Panc1 (cell line): ENCODE measurements around the gene ERO1B. TPM values are rescaled to one million over a fixed set of nuclear protein-coding genes. Genes with fewer than 3 reads are reported as not detected.

ENCODE experiments used
- ATAC-seq: fragments of 200-7000 bp; cut with Tn5 transposase; 2 replicates; pipeline ENCODE4 v1.9.1; 2020; ENCODE audit warnings: mild to moderate bottlenecking, moderate library complexity
- BruUV-seq: library from RNA; stranded (reverse); fragments of 400-500 nt; replicated peaks from 2 replicates; lab custom pipeline; 2021; lab: Mats Ljungman, UMichigan
- CTCF ChIA-PET: fragments of 300-600 bp; sonication (Branson Sonifier 250); formaldehyde crosslinking; loops from one replicate; lab custom pipeline; 2022; ENCODE audit warnings: antibody characterized with exemption; lab: Charles Lee
- POLR2A ChIA-PET: fragments of 300-600 bp; sonication (Branson Sonifier 250); formaldehyde crosslinking; loops from one replicate; lab custom pipeline; 2022; ENCODE audit warnings: antibody characterized with exemption; lab: Charles Lee
- DNase-seq: peaks from one replicate; pipeline ENCODE4 v3.0.0-alpha.2; 2010; ENCODE audit warnings: low read depth, low spot score
- H3K27ac ChIP-seq: 2 replicates; pipeline ENCODE4 v1.5.1; 2011; ENCODE audit warnings: mild to moderate bottlenecking, low read length, inconsistent platforms
- H3K27me3 ChIP-seq: fragments of 200-500 bp; sonication (Bioruptor generic); 2 replicates; pipeline ENCODE4 v1.6.0; 2014; ENCODE audit warnings: low read length, inconsistent platforms; ENCODE audit not compliant: control insufficient read depth, insufficient read depth
- H3K36me3 ChIP-seq: fragments of 200-500 bp; sonication (Bioruptor generic); 2 replicates; pipeline ENCODE4 v1.5.1; 2014; ENCODE audit warnings: inconsistent platforms, mild to moderate bottlenecking, low read length, moderate library complexity; ENCODE audit not compliant: control insufficient read depth, insufficient read depth
- H3K4me1 ChIP-seq: 2 replicates; pipeline ENCODE4 v1.5.1; 2011; ENCODE audit warnings: inconsistent platforms, mild to moderate bottlenecking, low read length, moderate library complexity; ENCODE audit not compliant: control insufficient read depth, insufficient read depth
- H3K4me3 ChIP-seq, 2 experiments: 2 replicates each; pipeline ENCODE4 v1.5.1; 2011 to 2012; ENCODE audit warnings: low read depth in 2 of 2, low read length in 2 of 2, mild to moderate bottlenecking in 2 of 2, inconsistent platforms in 1 of 2, moderate library complexity in 1 of 2
- H3K9me3 ChIP-seq: fragments of 200-500 bp; sonication (Bioruptor generic); 2 replicates; pipeline ENCODE4 v1.5.1; 2014; ENCODE audit warnings: low read depth, mild to moderate bottlenecking, inconsistent platforms, low read length, moderate library complexity; ENCODE audit not compliant: control insufficient read depth, insufficient read depth
- POLR2AphosphoS5 ChIP-seq: IDR thresholded peaks from 2 replicates; pipeline ENCODE4 v1.6.1; 2012; ENCODE audit warnings: mild to moderate bottlenecking, low read depth, low read length, moderate library complexity
- SIN3A ChIP-seq: IDR thresholded peaks from 2 replicates; pipeline ENCODE4 v1.6.1; 2012; ENCODE audit warnings: low read depth, mild to moderate bottlenecking, low read length, moderate library complexity, borderline replicate concordance; ENCODE audit not compliant: insufficient read depth
- TCF7L2 ChIP-seq: IDR thresholded peaks from 2 replicates; pipeline ENCODE4 v1.6.1; 2011; ENCODE audit warnings: mild to moderate bottlenecking, low read depth, low read length, inconsistent platforms
- in situ Hi-C: cut with HindIII; loops from 2 replicates; pipeline ENCODE4 v1.10.0; 2016; ENCODE audit warnings: low sequenced_read_pairs, low pct_unique_long_range_greater_than_20kb
- intact Hi-C: fragments of 100-400 bp; cut with micrococcal nuclease; formaldehyde crosslinking; loops from one replicate; pipeline ENCODE4 v1.10.0; 2022; ENCODE audit not compliant: unreplicated experiment
- total RNA-seq: library from RNA; stranded (reverse); gene quantifications from one replicate; pipeline ENCODE4 v1.2.1, GENCODE V29; 2021; ENCODE audit not compliant: unreplicated experiment
- TF ChIP-seq, protein P1 (sequence below): fragments of 450-650 bp; IDR thresholded peaks from 2 replicates; pipeline ENCODE4 v1.5.1; 2017; ENCODE audit warnings: mild to moderate bottlenecking
- TF ChIP-seq, protein P2 (sequence below), 2 experiments: IDR thresholded peaks; 2 replicates each; pipeline ENCODE4 v1.6.1; 2011 to 2012; ENCODE audit warnings: low read depth in 2 of 2, control low read depth in 1 of 2, low read length in 1 of 2, mild to moderate bottlenecking in 1 of 2, moderate library complexity in 1 of 2; ENCODE audit not compliant: insufficient read depth in 1 of 2

Gene ERO1B
- total RNA-seq, 1 experiment from 2014 or later, result 19.9 TPM

DNA sequence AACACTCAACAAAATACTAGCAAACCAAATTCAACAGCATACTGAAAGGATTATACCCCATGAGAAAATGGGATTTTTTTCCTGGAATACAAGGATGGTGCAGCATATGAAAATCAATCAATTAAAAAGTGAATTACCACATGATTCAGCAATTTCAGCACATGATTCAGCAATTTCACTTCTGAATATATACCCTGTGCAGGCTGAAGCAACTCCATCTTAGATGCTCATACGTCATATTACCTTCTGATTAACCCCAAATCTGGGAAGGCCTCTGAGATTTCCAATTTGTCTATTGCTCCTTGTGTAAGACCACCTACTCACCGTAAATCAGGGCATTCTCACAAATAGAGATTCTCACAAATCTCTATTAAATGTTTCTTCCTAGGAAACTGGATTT, 43.8 kb upstream of the ERO1B start:
- ATAC-seq (no peak), DNase-seq (no peak)
- no peak overlapping the region for H3K27ac ChIP-seq
- H3K36me3 ChIP-seq, result no peaks in the 10 kb centered on the region
- no peaks in the 10 kb centered on the region for H3K4me1 ChIP-seq
- TF ChIP-seq POLR2AphosphoS5, result no peak
- TF ChIP-seq, protein P1, sequence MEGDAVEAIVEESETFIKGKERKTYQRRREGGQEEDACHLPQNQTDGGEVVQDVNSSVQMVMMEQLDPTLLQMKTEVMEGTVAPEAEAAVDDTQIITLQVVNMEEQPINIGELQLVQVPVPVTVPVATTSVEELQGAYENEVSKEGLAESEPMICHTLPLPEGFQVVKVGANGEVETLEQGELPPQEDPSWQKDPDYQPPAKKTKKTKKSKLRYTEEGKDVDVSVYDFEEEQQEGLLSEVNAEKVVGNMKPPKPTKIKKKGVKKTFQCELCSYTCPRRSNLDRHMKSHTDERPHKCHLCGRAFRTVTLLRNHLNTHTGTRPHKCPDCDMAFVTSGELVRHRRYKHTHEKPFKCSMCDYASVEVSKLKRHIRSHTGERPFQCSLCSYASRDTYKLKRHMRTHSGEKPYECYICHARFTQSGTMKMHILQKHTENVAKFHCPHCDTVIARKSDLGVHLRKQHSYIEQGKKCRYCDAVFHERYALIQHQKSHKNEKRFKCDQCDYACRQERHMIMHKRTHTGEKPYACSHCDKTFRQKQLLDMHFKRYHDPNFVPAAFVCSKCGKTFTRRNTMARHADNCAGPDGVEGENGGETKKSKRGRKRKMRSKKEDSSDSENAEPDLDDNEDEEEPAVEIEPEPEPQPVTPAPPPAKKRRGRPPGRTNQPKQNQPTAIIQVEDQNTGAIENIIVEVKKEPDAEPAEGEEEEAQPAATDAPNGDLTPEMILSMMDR, result no peak
- TF ChIP-seq SIN3A, result no peak
- no peak for TF ChIP-seq TCF7L2
- TF ChIP-seq, protein P2, sequence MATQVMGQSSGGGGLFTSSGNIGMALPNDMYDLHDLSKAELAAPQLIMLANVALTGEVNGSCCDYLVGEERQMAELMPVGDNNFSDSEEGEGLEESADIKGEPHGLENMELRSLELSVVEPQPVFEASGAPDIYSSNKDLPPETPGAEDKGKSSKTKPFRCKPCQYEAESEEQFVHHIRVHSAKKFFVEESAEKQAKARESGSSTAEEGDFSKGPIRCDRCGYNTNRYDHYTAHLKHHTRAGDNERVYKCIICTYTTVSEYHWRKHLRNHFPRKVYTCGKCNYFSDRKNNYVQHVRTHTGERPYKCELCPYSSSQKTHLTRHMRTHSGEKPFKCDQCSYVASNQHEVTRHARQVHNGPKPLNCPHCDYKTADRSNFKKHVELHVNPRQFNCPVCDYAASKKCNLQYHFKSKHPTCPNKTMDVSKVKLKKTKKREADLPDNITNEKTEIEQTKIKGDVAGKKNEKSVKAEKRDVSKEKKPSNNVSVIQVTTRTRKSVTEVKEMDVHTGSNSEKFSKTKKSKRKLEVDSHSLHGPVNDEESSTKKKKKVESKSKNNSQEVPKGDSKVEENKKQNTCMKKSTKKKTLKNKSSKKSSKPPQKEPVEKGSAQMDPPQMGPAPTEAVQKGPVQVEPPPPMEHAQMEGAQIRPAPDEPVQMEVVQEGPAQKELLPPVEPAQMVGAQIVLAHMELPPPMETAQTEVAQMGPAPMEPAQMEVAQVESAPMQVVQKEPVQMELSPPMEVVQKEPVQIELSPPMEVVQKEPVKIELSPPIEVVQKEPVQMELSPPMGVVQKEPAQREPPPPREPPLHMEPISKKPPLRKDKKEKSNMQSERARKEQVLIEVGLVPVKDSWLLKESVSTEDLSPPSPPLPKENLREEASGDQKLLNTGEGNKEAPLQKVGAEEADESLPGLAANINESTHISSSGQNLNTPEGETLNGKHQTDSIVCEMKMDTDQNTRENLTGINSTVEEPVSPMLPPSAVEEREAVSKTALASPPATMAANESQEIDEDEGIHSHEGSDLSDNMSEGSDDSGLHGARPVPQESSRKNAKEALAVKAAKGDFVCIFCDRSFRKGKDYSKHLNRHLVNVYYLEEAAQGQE (IDR thresholded peaks at IDR 0.05; ENCODE audit: insufficient read depth in 1 of 2, low read depth in 2 of 2, low read length in 1 of 2), result no peak
- intact Hi-C loops, result no loop called here
- ChIA-PET POLR2A (no interaction called here), CTCF (interaction anchor here (0.6 kb wide), 1 partner anchor 55 kb away, joined by 3 read pairs; no protein-coding TSS in a partner anchor)
- no TSS peak for BruUV-seq
- peaks cover 19% of the 10 kb centered on the region; the same call in 1 of the 2 replicates for H3K9me3 ChIP-seq
- H3K27me3 ChIP-seq, result no peaks in the 10 kb centered on the region
- H3K4me3 ChIP-seq, result no peak overlapping the region
- in situ Hi-C loops, result no loop called here

DNA sequence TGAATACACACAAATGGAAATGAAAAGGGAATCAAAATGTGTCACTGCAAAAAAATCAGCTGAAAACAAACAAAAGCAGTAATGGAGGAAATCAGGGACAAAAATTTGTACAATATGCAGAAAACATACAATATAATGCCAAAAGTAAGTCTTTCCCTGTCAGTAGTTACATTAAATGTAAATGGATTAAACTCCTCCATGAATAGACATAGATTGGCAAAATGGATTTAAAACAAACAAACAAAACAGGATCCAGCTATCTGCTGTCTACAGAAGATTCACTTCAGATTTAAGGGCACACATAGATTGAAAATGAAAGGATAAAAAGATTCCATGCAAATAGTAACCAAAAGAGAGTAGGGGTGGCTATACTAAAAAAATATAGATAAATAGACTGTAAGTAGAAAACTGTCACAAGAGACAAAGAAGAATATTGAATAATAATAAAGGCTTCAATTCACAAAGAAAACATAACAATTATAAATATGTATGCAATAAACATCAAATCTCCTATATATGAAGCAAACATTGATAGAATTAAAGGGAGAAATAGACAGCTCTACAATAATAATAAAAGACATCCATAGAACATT, 42.2 kb upstream of the ERO1B start:
- H3K36me3 ChIP-seq, result no peaks in the 10 kb centered on the region
- in situ Hi-C loops (no loop called here), intact Hi-C loops (no loop called here)
- POLR2A ChIA-PET, result no interaction called here
- no peaks in the 10 kb centered on the region for H3K27me3 ChIP-seq
- DNase-seq (no peak), ATAC-seq (no peak)
- no peak for TF ChIP-seq SIN3A
- TF ChIP-seq, protein P2 (IDR thresholded peaks at IDR 0.05; ENCODE audit: insufficient read depth in 1 of 2, low read depth in 2 of 2, low read length in 1 of 2), result no peak
- TF ChIP-seq POLR2AphosphoS5, result no peak
- TF ChIP-seq, protein P1, result no peak
- no peak for TF ChIP-seq TCF7L2
- H3K4me3 ChIP-seq, result no peak overlapping the region
- H3K27ac ChIP-seq, result no peak overlapping the region
- CTCF ChIA-PET, result no interaction called here
- H3K4me1 ChIP-seq, result no peaks in the 10 kb centered on the region
- peaks cover 19% of the 10 kb centered on the region; the same call in 1 of the 2 replicates for H3K9me3 ChIP-seq
- no TSS peak for BruUV-seq
